ENCODE measurements around the gene CMYA5.

- no peak for TF ChIP-seq POLR2AphosphoS5 (IDR thresholded peaks at IDR 0.05; ENCODE audit: low read depth, low read length)
- no peak for TF ChIP-seq POLR2A (IDR thresholded peaks at IDR 0.05; ENCODE audit: low read depth, low read length)
- TF ChIP-seq SPI1 (IDR thresholded peaks at IDR 0.05; ENCODE audit: low read depth, low read length): no peak
- no peak for TF ChIP-seq PAX5 (IDR thresholded peaks at IDR 0.05; ENCODE audit: insufficient read depth, low read length, severe bottlenecking)
Observed at GRCh38 chr5:79754865-79755555, 65.4 kb downstream of the CMYA5 start.
